ENCODE data around the gene DTHD1. TPM values are rescaled to one million over a fixed set of nuclear protein-coding genes. Genes with fewer than 3 reads are reported as not detected.
A peak's percentile ranks its signal among the peaks of the same experiment; 100 is the strongest.

DTHD1 gene
- total RNA-seq, 1 donor from 2014 or later: 0.55 TPM

GRCh38 chr4:36327400-36327799 is 46.0 kb downstream of the DTHD1 start:
- intact Hi-C loops (cut with DNase I): no loop called here
- H3K4me3 ChIP-seq: no peak overlapping the region
- ATAC-seq: no peak
- no peaks in the 10 kb centered on the region for H3K27me3 ChIP-seq
- no peak overlapping the region for H3K27ac ChIP-seq
- peaks cover 3% of the 10 kb centered on the region for H3K4me1 ChIP-seq
- no peak for DNase-seq
- TF ChIP-seq CTCF (IDR thresholded peaks at IDR 0.05): no peak
- H3K36me3 ChIP-seq: no peaks in the 10 kb centered on the region
- H3K9me3 ChIP-seq: no peaks in the 10 kb centered on the region

GRCh38 chr4:36328130-36328529 is 46.7 kb downstream of the DTHD1 start:
- DNase-seq: no peak
- TF ChIP-seq CTCF (IDR thresholded peaks at IDR 0.05): no peak
- no peak overlapping the region for H3K27ac ChIP-seq
- no peaks in the 10 kb centered on the region for H3K9me3 ChIP-seq
- peak; percentile 75 for ATAC-seq
- H3K27me3 ChIP-seq: no peaks in the 10 kb centered on the region
- intact Hi-C loops (cut with DNase I): no loop called here
- no peaks in the 10 kb centered on the region for H3K36me3 ChIP-seq
- H3K4me1 ChIP-seq: peaks cover 3% of the 10 kb centered on the region
- no peak overlapping the region for H3K4me3 ChIP-seq

- H3K27ac ChIP-seq: no peak overlapping the region
- DNase-seq: no peak
- intact Hi-C loops (cut with DNase I): no loop called here
- H3K4me3 ChIP-seq: no peak overlapping the region
- no peak for ATAC-seq
- no peaks in the 10 kb centered on the region for H3K9me3 ChIP-seq
- no peaks in the 10 kb centered on the region for H3K36me3 ChIP-seq
- H3K4me1 ChIP-seq: no peaks in the 10 kb centered on the region
- no peak for TF ChIP-seq CTCF (IDR thresholded peaks at IDR 0.05)
- H3K27me3 ChIP-seq: no peaks in the 10 kb centered on the region
Measured at GRCh38 chr4:36329228-36329627, 47.8 kb downstream of the DTHD1 start.

GRCh38 chr4:36330796-36331195 is 49.4 kb downstream of the DTHD1 start:
- H3K27ac ChIP-seq: no peak overlapping the region
- H3K4me1 ChIP-seq: no peaks in the 10 kb centered on the region
- H3K36me3 ChIP-seq: no peaks in the 10 kb centered on the region
- TF ChIP-seq CTCF (IDR thresholded peaks at IDR 0.05): no peak
- H3K9me3 ChIP-seq: no peaks in the 10 kb centered on the region
- H3K27me3 ChIP-seq: no peaks in the 10 kb centered on the region
- ATAC-seq (no peak), DNase-seq (no peak)
- intact Hi-C loops (cut with DNase I): no loop called here
- H3K4me3 ChIP-seq: no peak overlapping the region

- Histone ChIP-seq H3K36me3 (no peaks in the 10 kb centered on the region), H3K27ac (no peak overlapping the region), H3K4me1 (no peaks in the 10 kb centered on the region), H3K27me3 (no peaks in the 10 kb centered on the region), H3K9me3 (no peaks in the 10 kb centered on the region), H3K4me3 (no peak overlapping the region)
- intact Hi-C loops (cut with DNase I): no loop called here
- no peak for TF ChIP-seq CTCF (IDR thresholded peaks at IDR 0.05)
- no peak for DNase-seq
- ATAC-seq: no peak
Measured at GRCh38 chr4:36332023-36332781, 50.8 kb downstream of the DTHD1 start.

- no peaks in the 10 kb centered on the region for H3K4me1 ChIP-seq
- intact Hi-C loops (cut with DNase I): no loop called here
- DNase-seq: no peak
- H3K9me3 ChIP-seq: no peaks in the 10 kb centered on the region
- H3K4me3 ChIP-seq: no peak overlapping the region
- no peaks in the 10 kb centered on the region for H3K27me3 ChIP-seq
- no peak overlapping the region for H3K27ac ChIP-seq
- no peak for ATAC-seq
- no peak for TF ChIP-seq CTCF (IDR thresholded peaks at IDR 0.05)
- no peaks in the 10 kb centered on the region for H3K36me3 ChIP-seq
Measured at GRCh38 chr4:36332782-36333131, 51.3 kb downstream of the DTHD1 start.
